ENCODE measurements around the gene TEX264.

DNA sequence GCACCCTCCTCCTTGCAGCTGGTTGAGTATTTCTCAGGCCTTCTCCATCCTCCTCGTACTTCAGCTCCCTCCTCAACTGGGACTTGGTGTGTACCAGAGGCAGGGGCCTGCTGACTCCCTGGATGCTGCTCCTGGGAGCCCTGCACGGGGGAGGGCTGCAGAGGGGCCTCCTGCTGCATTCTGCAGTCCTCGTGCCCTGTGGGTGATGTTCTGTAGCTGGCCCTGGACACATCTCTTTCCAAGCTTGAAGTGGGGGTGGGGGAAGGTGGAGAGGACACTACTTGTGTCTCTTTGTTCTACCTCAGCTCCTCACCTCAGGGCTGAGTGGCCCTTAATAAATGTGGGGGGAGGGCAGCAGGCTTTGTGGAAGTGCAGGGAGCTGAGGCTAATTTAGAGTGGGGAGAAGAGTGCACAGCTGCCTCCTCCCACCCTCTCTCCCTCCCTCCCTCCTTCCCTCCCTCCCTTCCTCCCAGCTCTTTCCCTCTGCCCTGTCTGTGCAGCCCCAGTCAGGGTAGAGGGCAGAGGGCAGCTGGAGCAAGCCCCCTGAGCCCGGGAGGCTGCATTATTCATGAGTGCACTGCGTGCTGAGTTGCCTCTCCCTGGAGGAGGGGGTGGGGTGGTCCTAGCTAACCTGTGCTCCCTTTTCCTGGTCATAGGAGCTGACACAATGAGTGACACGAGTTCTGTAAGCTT lies 32.2 kb downstream of the TEX264 start:
- TF ChIP-seq, protein P1, sequence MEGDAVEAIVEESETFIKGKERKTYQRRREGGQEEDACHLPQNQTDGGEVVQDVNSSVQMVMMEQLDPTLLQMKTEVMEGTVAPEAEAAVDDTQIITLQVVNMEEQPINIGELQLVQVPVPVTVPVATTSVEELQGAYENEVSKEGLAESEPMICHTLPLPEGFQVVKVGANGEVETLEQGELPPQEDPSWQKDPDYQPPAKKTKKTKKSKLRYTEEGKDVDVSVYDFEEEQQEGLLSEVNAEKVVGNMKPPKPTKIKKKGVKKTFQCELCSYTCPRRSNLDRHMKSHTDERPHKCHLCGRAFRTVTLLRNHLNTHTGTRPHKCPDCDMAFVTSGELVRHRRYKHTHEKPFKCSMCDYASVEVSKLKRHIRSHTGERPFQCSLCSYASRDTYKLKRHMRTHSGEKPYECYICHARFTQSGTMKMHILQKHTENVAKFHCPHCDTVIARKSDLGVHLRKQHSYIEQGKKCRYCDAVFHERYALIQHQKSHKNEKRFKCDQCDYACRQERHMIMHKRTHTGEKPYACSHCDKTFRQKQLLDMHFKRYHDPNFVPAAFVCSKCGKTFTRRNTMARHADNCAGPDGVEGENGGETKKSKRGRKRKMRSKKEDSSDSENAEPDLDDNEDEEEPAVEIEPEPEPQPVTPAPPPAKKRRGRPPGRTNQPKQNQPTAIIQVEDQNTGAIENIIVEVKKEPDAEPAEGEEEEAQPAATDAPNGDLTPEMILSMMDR (tag by site-specific recombination; IDR thresholded peaks at IDR 0.05) = no peak
- no peak for TF ChIP-seq KLF1 (tag by site-specific recombination; IDR thresholded peaks at IDR 0.05)
- no peak for TF ChIP-seq ZSCAN16 (tag by site-specific recombination; IDR thresholded peaks at IDR 0.05)
- TF ChIP-seq ZNF624 (tag by site-specific recombination; IDR thresholded peaks at IDR 0.05) = no peak
- TF ChIP-seq, protein P2, sequence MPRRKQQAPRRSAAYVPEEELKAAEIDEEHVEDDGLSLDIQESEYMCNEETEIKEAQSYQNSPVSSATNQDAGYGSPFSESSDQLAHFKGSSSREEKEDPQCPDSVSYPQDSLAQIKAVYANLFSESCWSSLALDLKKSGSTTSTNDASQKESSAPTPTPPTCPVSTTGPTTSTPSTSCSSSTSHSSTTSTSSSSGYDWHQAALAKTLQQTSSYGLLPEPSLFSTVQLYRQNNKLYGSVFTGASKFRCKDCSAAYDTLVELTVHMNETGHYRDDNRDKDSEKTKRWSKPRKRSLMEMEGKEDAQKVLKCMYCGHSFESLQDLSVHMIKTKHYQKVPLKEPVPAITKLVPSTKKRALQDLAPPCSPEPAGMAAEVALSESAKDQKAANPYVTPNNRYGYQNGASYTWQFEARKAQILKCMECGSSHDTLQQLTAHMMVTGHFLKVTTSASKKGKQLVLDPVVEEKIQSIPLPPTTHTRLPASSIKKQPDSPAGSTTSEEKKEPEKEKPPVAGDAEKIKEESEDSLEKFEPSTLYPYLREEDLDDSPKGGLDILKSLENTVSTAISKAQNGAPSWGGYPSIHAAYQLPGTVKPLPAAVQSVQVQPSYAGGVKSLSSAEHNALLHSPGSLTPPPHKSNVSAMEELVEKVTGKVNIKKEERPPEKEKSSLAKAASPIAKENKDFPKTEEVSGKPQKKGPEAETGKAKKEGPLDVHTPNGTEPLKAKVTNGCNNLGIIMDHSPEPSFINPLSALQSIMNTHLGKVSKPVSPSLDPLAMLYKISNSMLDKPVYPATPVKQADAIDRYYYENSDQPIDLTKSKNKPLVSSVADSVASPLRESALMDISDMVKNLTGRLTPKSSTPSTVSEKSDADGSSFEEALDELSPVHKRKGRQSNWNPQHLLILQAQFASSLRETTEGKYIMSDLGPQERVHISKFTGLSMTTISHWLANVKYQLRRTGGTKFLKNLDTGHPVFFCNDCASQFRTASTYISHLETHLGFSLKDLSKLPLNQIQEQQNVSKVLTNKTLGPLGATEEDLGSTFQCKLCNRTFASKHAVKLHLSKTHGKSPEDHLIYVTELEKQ (tag by site-specific recombination; IDR thresholded peaks at IDR 0.05; ENCODE audit: borderline replicate concordance) = no peak
